ENCODE data around the gene PSMD2.
"Not testable (repeated sequence)": the region's sequence is repeated elsewhere in the genome, so short reads cannot be mapped to it uniquely, and the experiment has no call there.

PSMD2 gene

DNA sequence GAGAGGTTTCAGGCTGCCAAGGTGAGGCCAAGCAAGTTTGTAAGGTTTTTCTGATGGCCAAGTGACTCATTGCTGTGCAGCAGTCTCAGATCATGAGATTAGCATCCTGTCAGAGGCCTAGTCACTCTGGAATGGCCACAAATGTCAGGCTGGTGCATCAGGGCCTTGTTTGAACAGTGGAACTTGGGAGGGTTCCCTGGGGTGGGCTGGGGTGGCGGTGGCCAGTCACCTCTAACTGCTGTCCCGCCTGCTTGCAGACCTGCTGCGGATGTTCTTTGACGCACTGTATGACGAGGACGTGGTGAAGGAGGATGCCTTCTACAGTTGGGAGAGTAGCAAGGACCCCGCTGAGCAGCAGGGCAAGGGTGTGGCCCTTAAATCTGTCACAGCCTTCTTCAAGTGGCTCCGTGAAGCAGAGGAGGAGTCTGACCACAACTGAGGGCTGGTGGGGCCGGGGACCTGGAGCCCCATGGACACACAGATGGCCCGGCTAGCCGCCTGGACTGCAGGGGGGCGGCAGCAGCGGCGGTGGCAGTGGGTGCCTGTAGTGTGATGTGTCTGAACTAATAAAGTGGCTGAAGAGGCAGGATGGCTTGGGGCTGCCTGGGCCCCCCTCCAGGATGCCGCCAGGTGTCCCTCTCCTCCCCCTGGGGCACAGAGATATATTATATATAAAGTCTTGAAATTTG is 35.6 kb downstream of the PSMD2 start:
- Histone ChIP-seq H3K9ac (ENCODE audit: low read depth, low read length) (no peak overlapping the region), H3K27ac (ENCODE audit: low read depth, low read length) (peak overlapping the region; percentile 97)

DNA sequence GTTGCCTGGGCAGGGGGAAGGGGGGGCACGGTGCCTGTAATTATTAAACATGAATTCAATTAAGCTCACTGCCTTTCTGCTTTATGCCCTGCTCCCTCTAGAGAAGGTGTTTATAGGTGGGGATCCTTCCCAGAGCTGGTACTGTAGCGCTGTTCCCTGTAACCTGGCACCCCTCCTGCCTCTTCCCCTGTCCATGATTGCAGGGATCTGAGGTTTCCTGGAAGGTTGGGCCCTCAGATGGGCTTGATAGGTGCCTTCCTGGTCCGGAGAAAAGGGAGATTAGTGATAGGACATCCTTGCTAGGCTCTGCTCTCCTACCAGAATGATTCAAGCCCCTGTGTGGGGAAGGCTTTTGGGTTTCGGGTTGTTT is 36.2 kb downstream of the PSMD2 start:
- Histone ChIP-seq H3K4me1 (ENCODE audit: control insufficient read depth, insufficient read depth, low read length) (peaks cover 25% of the 10 kb centered on the region), H3K9ac (ENCODE audit: low read depth, low read length) (peak overlapping the region; percentile 18; the same call in 1 of the 2 replicates), H3K27me3 (ENCODE audit: control insufficient read depth, insufficient read depth, low read length) (no peaks in the 10 kb centered on the region), H3K36me3 (ENCODE audit: control insufficient read depth, insufficient read depth, low read length) (peaks cover 48% of the 10 kb centered on the region), H3K27ac (ENCODE audit: low read depth, low read length) (peak overlapping the region; percentile 97), H3K4me3 (ENCODE audit: low read depth, low read length) (peak overlapping the region; percentile 91; the same call in 1 of the 2 replicates), H3K9me3 (ENCODE audit: control insufficient read depth, insufficient read depth, low read length) (no peaks in the 10 kb centered on the region)

More for the DNA sequence above, 35.6 kb downstream of the PSMD2 start:
- Histone ChIP-seq H3K36me3 (ENCODE audit: control insufficient read depth, insufficient read depth, low read length) (peaks cover 54% of the 10 kb centered on the region), H3K4me1 (ENCODE audit: control insufficient read depth, insufficient read depth, low read length) (peaks cover 25% of the 10 kb centered on the region), H3K27me3 (ENCODE audit: control insufficient read depth, insufficient read depth, low read length) (no peaks in the 10 kb centered on the region), H3K4me3 (ENCODE audit: low read depth, low read length) (no peak overlapping the region), H3K9me3 (ENCODE audit: control insufficient read depth, insufficient read depth, low read length) (no peaks in the 10 kb centered on the region)

DNA sequence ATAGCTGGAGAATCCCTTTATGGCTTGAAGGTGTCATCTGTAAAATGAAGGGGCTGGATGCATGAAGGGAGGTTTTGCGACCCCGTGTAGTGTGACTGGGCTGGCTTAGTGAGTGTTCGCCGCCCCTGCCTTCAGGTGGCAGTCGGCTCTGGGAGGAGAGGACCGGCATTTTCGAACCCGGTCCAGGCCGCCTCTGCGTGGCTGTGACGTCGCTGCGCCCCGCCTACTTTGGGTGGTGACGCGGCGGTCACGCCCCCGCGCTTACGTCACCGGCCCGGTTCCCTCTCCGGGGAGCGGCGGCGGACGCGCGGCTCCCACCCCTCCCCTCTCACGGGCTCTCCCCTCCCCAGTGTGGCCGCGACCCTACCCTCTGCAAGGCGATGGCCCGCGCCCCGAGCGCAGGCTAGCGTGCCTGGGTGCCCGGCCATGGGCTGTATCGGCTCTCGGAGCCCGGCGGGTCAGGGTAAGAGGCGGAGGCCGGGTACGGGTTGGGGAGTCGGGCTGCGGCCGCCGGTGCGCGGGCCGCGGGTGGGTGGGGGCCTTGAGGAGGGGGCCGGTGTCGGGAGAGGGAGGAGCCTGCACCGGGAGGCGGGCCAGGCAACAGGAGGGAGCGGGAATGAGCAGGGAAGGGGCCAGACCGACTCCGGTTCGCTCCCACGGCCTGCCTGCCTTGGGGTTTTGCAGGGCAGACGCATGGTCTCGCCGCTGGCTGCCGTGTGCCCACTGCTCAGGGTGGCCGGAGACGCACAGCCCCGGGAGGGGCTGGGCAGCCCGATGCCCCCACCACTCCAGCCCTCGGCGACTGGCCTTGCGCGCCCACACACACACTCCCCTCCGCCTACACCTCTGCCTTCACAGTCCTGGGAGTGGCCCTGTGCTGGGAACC is 36.9 kb downstream of the PSMD2 start:
- H3K27ac ChIP-seq (ENCODE audit: low read depth, low read length): peak overlapping the region; percentile 97
- peak overlapping the region; percentile 83 for H3K9ac ChIP-seq (ENCODE audit: low read depth, low read length)
- H3K4me3 ChIP-seq (ENCODE audit: low read depth, low read length): peak overlapping the region; percentile 91
- peaks cover 25% of the 10 kb centered on the region for H3K4me1 ChIP-seq (ENCODE audit: control insufficient read depth, insufficient read depth, low read length)
- H3K36me3 ChIP-seq (ENCODE audit: control insufficient read depth, insufficient read depth, low read length): peaks cover 43% of the 10 kb centered on the region
- no peaks in the 10 kb centered on the region for H3K9me3 ChIP-seq (ENCODE audit: control insufficient read depth, insufficient read depth, low read length)
- no peaks in the 10 kb centered on the region for H3K27me3 ChIP-seq (ENCODE audit: control insufficient read depth, insufficient read depth, low read length)

DNA sequence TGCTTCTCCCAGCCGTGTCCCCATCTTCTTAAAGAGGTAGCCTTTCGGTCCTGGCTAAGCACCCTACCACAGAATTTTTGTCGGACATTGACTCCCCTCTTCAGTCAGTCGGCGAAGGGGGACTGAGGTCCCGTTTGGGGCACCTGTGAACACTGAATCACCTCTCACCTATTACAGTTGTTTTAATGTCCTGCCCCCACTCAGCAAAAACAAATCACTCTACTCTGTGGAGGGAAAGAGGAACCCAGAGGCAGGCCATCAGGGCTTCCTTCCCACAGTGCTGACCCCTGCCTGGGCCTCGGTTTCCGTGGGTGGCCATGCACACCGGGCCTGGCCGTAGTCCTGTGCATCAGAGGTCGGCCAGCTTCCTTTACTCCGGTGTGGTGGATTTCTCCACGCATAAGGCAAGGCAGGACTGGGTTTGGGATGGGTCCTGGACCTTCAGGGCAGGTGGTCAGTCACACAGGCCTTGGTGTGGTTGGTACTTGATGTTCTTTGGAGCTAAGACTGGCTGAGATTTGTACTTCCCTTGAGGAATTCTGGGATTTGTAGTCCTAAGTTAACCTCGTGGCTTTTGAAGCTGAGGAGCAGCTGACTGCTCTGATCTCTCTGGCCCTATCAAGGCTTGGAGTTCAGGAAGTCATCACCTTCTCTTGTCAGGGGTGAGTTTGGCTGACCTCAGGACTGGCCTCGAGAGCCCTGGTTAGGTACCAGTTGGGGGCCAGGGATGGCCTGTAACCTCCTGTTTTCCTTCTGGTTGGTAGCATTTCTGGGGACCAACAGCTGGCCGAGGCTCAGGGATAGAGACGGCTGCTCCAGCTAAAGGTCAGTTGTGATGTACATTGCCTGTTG is 37.7 kb downstream of the PSMD2 start:
- peaks cover 25% of the 10 kb centered on the region for H3K4me1 ChIP-seq (ENCODE audit: control insufficient read depth, insufficient read depth, low read length)
- H3K27ac ChIP-seq (ENCODE audit: low read depth, low read length): peak overlapping the region; percentile 97
- no peaks in the 10 kb centered on the region for H3K27me3 ChIP-seq (ENCODE audit: control insufficient read depth, insufficient read depth, low read length)
- H3K36me3 ChIP-seq (ENCODE audit: control insufficient read depth, insufficient read depth, low read length): peaks cover 34% of the 10 kb centered on the region
- H3K4me3 ChIP-seq (ENCODE audit: low read depth, low read length): peak overlapping the region; percentile 91
- no peaks in the 10 kb centered on the region for H3K9me3 ChIP-seq (ENCODE audit: control insufficient read depth, insufficient read depth, low read length)
- peak overlapping the region; percentile 83 for H3K9ac ChIP-seq (ENCODE audit: low read depth, low read length)

DNA sequence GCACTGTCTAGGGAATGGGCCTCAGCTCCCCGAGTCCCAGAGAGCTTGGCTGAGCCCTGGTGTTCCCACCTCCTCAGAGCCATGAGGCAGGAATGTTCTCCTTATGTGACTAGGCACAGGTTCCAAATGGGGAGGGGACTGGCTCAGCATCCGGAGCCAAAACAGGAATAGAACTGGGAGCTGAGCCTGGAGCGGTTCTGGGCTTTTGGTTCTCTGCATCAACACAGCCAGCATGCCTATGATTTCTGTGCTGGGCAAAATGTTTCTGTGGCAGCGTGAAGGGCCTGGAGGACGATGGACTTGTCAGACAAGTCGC is 38.3 kb downstream of the PSMD2 start, which contains the start of gene FAM131A:
TSS of gene FAM131A (plus strand) at position 202 of the 316 bp plus-strand sequence. CDS start at position 233, 31 bp downstream.
- Histone ChIP-seq H3K9me3 (ENCODE audit: control insufficient read depth, insufficient read depth, low read length) (no peaks in the 10 kb centered on the region), H3K4me3 (ENCODE audit: low read depth, low read length) (peak within 1 kb of the TSS; percentile 91), H3K9ac (ENCODE audit: low read depth, low read length) (peak within 1 kb of the TSS; percentile 83), H3K27me3 (ENCODE audit: control insufficient read depth, insufficient read depth, low read length) (no peaks in the 10 kb centered on the region), H3K4me1 (ENCODE audit: control insufficient read depth, insufficient read depth, low read length) (peaks cover 25% of the 10 kb centered on the region), H3K27ac (ENCODE audit: low read depth, low read length) (peak within 1 kb of the TSS; percentile 97), H3K36me3 (ENCODE audit: control insufficient read depth, insufficient read depth, low read length) (peaks cover 29% of the 10 kb centered on the region)

DNA sequence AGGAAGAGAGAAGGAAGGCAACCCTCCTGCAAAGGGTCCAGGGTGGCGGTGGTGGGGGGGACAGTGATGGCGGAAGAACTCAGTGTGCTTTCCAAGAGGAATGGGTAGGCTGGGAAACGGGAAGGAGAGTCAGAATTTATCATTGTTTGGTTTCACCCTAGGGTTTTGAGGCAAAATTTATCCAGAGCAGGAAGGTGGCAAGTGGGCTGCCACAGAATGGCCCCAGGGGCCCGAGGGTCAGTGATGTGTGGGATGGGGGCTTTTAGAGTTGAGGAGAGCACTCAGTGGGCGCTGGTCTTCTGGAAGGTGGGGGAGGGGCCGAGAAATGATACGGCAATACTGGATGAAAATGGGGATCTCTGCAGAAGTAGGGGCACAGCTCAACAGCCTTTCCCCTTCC is 38.9 kb downstream of the PSMD2 start:
- Histone ChIP-seq H3K4me1 (ENCODE audit: control insufficient read depth, insufficient read depth, low read length) (peaks cover 25% of the 10 kb centered on the region), H3K9me3 (ENCODE audit: control insufficient read depth, insufficient read depth, low read length) (no peaks in the 10 kb centered on the region), H3K27me3 (ENCODE audit: control insufficient read depth, insufficient read depth, low read length) (no peaks in the 10 kb centered on the region), H3K4me3 (ENCODE audit: low read depth, low read length) (peak overlapping the region; percentile 27), H3K27ac (ENCODE audit: low read depth, low read length) (peak overlapping the region; percentile 46), H3K36me3 (ENCODE audit: control insufficient read depth, insufficient read depth, low read length) (peaks cover 29% of the 10 kb centered on the region), H3K9ac (ENCODE audit: low read depth, low read length) (no peak overlapping the region)

DNA sequence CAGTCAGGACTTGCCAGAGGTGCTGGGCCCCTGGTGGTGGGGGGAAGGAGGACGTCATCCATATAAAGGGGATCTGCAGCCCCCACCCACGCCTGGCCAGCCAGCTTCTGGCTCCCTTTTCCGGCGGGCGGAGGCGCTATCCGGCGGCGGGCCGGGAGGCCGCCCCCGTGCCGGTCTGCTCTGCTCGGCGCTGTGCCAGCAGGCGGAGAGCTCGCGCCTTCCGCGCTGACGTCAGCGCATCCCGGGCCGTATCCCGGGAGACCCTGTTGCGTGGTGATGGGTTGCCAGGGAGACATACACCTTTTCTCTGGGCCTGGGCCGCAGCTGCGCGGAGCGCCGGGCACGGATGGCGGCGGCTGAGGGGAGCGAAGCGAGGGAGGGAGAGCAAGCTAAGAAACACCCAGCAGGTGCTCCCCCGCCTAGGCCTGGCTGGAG is 39.5 kb downstream of the PSMD2 start:
- H3K4me3 ChIP-seq (ENCODE audit: low read depth, low read length): peak overlapping the region; percentile 27
- H3K27me3 ChIP-seq (ENCODE audit: control insufficient read depth, insufficient read depth, low read length): no peaks in the 10 kb centered on the region
- H3K27ac ChIP-seq (ENCODE audit: low read depth, low read length): peak overlapping the region; percentile 46
- H3K9ac ChIP-seq (ENCODE audit: low read depth, low read length): no peak overlapping the region
- H3K36me3 ChIP-seq (ENCODE audit: control insufficient read depth, insufficient read depth, low read length): peaks cover 29% of the 10 kb centered on the region
- H3K4me1 ChIP-seq (ENCODE audit: control insufficient read depth, insufficient read depth, low read length): peaks cover 25% of the 10 kb centered on the region
- no peaks in the 10 kb centered on the region for H3K9me3 ChIP-seq (ENCODE audit: control insufficient read depth, insufficient read depth, low read length)

DNA sequence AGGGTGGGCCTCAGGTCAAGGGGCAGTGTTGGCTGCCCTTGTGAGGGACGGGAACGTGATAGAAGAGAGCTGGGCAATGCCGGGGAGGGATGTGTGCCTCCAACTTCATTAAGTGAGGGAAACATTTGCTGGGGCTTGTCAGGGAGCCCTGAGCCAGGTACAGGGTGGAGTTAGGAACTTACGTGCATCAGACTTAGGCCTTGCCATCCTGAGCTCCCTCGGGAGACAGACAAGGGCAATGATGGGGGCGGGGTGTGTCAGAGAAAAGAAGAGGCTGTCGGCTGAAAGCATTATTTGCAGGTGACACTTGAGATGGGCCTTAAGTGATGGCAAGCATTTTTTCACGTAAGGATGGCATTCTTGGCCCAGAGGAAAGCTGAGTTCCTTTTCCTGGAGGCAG is 40.0 kb downstream of the PSMD2 start:
- H3K36me3 ChIP-seq (ENCODE audit: control insufficient read depth, insufficient read depth, low read length): peaks cover 27% of the 10 kb centered on the region
- peak overlapping the region; percentile 46 for H3K27ac ChIP-seq (ENCODE audit: low read depth, low read length)
- no peaks in the 10 kb centered on the region for H3K9me3 ChIP-seq (ENCODE audit: control insufficient read depth, insufficient read depth, low read length)
- no peaks in the 10 kb centered on the region for H3K27me3 ChIP-seq (ENCODE audit: control insufficient read depth, insufficient read depth, low read length)
- H3K4me3 ChIP-seq (ENCODE audit: low read depth, low read length): peak overlapping the region; percentile 27
- H3K9ac ChIP-seq (ENCODE audit: low read depth, low read length): no peak overlapping the region
- H3K4me1 ChIP-seq (ENCODE audit: control insufficient read depth, insufficient read depth, low read length): peaks cover 25% of the 10 kb centered on the region

DNA sequence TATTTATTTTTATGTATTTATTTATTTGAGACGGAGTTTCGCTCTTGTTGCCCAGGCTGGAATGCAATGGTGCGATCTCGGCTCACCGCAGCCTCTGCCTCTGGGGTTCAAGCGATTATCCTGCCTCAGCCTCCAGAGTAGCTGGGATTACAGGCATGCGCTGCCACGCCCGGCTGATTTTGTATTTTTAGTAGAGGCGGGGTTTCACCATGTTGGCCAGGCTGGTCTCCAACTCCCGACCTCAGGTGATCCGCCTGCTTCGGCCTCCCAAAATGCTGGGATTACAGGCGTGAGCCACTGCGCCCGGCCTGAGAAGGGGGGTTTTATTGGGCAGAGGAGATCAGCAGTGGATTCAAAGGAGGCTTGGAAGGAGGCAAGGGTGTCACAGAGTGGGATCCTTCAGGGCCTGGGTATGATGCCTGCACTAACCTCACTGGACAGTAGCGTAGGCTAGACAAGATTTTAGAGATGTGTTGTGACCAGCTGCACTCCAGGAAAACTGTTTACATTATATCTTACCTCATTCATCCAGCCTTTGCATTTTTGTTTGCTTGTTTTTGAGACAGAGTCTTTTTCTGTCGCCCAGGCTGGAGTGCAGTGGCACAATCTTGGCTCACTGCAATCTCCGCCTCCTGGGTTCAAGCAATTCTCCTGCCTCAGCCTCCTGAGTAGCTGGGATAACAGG is 40.6 kb downstream of the PSMD2 start:
- H3K4me3 ChIP-seq (ENCODE audit: low read depth, low read length); H3K27me3 ChIP-seq (ENCODE audit: control insufficient read depth, insufficient read depth, low read length); H3K9me3 ChIP-seq (ENCODE audit: control insufficient read depth, insufficient read depth, low read length); H3K27ac ChIP-seq (ENCODE audit: low read depth, low read length); H3K9ac ChIP-seq (ENCODE audit: low read depth, low read length): not testable (repeated sequence)
- H3K36me3 ChIP-seq (ENCODE audit: control insufficient read depth, insufficient read depth, low read length): peaks cover 21% of the 10 kb centered on the region
- H3K4me1 ChIP-seq (ENCODE audit: control insufficient read depth, insufficient read depth, low read length): peaks cover 25% of the 10 kb centered on the region

DNA sequence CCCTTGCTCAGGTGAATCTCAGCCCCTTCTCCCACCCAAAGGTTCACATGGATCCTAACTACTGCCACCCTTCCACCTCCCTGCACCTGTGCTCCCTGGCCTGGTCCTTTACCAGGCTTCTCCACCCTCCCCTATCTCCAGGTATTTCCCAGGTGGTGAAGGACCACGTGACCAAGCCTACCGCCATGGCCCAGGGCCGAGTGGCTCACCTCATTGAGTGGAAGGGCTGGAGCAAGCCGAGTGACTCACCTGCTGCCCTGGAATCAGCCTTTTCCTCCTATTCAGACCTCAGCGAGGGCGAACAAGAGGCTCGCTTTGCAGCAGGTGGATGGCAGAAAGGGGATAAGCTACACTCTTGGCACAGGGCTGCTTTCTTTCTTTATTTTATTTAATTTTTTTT is 42.9 kb downstream of the PSMD2 start:
- Histone ChIP-seq H3K36me3 (ENCODE audit: control insufficient read depth, insufficient read depth, low read length) (peaks cover 14% of the 10 kb centered on the region), H3K4me1 (ENCODE audit: control insufficient read depth, insufficient read depth, low read length) (peaks cover 24% of the 10 kb centered on the region)

More for the DNA sequence above, 42.9 kb downstream of the PSMD2 start:
- Histone ChIP-seq H3K27me3 (ENCODE audit: control insufficient read depth, insufficient read depth, low read length) (no peaks in the 10 kb centered on the region), H3K9me3 (ENCODE audit: control insufficient read depth, insufficient read depth, low read length) (no peaks in the 10 kb centered on the region), H3K4me3 (ENCODE audit: low read depth, low read length) (no peak overlapping the region), H3K27ac (ENCODE audit: low read depth, low read length) (no peak overlapping the region), H3K9ac (ENCODE audit: low read depth, low read length) (no peak overlapping the region)

Measured in HUES48 (cell line).